Epithelial cell of proximal tubule (primary cell): Measurements from ENCODE around the gene MBNL3. TPM values are rescaled to one million over a fixed set of nuclear protein-coding genes. Genes with fewer than 3 reads are reported as not detected.
"Not testable (repeated sequence)": the region's sequence is repeated elsewhere in the genome, so short reads cannot be mapped to it uniquely, and the experiment has no call there.

Experiments
- DNase-seq: peaks from one replicate; pipeline ENCODE4 v3.0.0-alpha.2; 2011; ENCODE audit warnings: low read depth
- H3K4me3 ChIP-seq: 2 replicates; pipeline ENCODE4 v1.5.1; 2011; ENCODE audit warnings: low read depth, mild to moderate bottlenecking, low read length
- total RNA-seq: library from RNA; depleted of rRNA; stranded (reverse); fragments of >200 nt; gene quantifications from 2 replicates; pipeline ENCODE4 v1.2.3, GENCODE V29; 2015
- TF ChIP-seq, protein P1 (sequence below): conservative IDR thresholded peaks from 2 replicates; pipeline ENCODE4 v1.5.1; 2012; ENCODE audit warnings: low read depth, mild to moderate bottlenecking, low read length

MBNL3 gene
- total RNA-seq, 1 donor from 2014 or later: 8.4 TPM

DNA sequence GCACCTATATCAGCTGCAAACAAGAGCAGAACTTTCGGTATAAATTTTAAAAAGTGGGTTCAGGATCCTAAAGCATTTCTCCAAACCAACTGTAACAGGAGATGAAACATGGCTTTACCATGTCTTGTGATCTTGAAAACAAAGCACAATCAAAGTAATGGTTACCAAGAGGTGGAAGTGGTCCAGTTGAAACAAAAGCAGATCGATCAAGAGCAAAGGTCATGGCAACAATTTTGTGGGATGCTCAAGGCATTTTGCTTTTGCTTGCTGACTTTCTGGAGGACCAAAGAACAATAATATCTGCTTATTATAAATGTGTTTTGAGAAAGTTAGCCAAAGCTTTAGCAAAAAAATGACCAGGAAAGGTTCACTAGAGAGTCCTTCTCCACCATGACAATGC, 152.7 kb downstream of the MBNL3 start:
- TF ChIP-seq, protein P1, sequence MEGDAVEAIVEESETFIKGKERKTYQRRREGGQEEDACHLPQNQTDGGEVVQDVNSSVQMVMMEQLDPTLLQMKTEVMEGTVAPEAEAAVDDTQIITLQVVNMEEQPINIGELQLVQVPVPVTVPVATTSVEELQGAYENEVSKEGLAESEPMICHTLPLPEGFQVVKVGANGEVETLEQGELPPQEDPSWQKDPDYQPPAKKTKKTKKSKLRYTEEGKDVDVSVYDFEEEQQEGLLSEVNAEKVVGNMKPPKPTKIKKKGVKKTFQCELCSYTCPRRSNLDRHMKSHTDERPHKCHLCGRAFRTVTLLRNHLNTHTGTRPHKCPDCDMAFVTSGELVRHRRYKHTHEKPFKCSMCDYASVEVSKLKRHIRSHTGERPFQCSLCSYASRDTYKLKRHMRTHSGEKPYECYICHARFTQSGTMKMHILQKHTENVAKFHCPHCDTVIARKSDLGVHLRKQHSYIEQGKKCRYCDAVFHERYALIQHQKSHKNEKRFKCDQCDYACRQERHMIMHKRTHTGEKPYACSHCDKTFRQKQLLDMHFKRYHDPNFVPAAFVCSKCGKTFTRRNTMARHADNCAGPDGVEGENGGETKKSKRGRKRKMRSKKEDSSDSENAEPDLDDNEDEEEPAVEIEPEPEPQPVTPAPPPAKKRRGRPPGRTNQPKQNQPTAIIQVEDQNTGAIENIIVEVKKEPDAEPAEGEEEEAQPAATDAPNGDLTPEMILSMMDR: no peak
- H3K4me3 ChIP-seq: no peak overlapping the region
- DNase-seq: no peak

DNA sequence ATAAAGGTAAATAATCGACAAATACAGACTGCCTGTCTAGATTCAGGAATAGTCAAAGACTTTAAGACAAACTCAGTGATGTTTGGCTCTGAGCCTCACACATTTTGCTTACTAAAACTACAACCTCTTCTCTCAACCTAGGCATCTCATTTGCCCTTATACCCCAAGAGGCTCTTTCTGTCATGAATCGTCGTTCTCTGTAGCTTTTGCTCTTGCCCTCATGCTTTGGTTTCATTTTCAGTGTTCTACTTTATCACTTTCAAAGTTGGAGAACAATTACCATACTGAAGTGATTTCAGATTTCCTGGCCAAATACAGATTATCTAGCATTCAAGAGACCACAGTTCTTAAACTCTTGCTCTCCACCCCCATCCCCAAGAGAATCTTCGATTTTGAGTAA, 155.5 kb downstream of the MBNL3 start:
- TF ChIP-seq, protein P1: no peak

DNA sequence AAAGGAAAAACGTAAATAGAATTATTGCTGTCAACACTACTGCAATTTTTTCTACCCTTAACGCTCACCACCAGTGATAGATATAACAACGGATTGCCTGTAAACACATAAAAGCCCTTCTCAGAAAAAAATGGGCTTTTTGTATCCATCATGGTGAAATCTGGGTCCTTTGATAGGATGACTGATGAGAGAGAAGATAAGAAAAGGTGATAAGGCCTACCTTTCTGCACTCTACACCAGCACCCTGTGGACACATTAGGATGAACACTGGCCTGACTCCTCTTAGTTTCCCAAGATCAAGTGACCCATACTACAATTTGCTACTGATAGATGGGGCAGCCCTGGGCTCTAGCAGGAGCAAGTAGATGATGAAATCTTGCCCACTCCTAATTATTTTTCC, 157.3 kb downstream of the MBNL3 start:
- TF ChIP-seq, protein P1: no peak
- DNase-seq: no peak
- no peak overlapping the region for H3K4me3 ChIP-seq

More for the DNA sequence above, 155.5 kb downstream of the MBNL3 start:
- H3K4me3 ChIP-seq: no peak overlapping the region
- no peak for DNase-seq

DNA sequence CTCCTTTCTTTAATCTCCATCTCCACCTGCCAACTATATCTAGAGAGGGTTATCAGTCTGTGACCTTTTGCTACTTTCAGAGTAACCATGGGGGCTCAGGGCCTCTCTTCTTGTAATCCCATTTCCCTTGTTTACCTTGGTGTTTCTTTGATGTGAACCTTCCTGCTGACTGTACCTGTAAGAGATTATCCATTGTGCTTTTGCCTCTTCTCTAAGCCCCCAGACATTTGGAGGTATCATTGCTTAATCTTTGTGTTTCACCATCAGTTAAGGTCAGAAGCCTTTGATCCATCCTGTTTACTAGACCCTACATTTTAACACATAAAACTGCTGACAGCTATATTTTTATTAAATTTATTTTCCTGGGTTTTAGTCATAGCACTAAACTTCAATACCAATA, 157.8 kb downstream of the MBNL3 start:
- TF ChIP-seq, protein P1: no peak
- H3K4me3 ChIP-seq: no peak overlapping the region
- DNase-seq: no peak

DNA sequence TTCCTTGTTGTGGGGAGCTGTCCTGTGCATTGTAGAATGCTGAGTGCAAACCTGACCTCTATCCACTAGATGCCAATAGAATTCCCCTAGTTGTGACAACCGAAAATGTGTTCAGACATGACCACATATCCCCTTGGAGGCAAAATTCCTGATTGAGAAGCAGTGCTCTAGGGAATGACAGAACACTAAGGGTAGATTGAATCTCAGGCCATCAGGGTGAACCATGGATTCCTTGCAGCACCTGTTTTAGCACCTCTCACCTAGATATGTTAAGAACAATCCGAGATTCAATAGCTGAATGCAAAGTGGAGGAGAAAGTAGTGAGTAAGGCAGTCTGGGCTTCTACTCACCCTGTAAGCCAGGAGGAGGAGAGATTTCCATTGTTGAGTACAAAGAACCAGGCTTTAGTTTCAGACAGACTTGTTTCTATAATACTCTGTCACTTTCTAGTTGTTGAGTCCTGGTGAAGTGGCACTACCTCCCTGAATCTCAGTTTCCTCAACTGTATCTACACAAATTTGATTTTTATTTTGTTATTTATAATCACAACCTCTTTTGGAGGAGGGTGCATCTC, 158.6 kb downstream of the MBNL3 start:
- TF ChIP-seq, protein P1: no peak
- H3K4me3 ChIP-seq: no peak overlapping the region
- no peak for DNase-seq

DNA sequence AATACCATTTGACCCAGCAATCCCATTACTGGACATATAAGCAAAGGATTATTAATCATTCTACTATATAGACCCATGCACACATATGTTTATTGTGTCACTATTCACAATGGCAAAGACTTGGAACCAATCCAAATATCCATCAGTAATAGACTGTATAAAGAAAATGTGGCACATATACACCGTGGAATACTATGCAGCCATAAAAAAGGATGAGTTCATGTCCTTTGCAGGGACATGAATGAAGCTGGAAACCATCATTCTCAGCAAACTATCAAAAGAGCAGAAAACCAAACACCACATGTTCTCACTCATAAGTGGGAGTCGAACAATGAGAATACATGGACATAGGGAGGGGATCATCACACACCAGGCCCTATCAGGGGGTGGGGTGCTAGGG, 161.9 kb downstream of the MBNL3 start:
- not testable (repeated sequence) for DNase-seq, H3K4me3 ChIP-seq
